ENCODE data around the gene DIP2B.

DNA sequence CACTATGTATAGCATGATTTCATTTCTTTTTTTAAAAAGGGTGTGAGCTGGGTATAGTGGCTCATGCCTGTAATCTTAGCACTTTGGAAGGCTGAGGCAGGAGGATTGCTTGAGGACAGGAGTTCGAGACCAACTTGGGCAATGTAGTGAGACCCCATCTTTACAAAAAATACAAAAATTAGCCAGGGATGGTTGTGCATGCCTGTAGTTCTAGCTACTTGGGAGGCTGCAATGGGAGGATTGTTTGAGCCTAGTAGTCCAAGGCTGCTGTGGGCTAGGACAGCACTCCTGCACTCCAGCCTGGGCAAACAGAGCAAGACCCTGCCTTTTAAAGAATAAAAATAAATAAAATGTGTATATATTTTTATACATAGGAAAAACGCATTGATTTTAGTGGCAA, 43.0 kb downstream of the DIP2B start:
- TF ChIP-seq, protein P1, sequence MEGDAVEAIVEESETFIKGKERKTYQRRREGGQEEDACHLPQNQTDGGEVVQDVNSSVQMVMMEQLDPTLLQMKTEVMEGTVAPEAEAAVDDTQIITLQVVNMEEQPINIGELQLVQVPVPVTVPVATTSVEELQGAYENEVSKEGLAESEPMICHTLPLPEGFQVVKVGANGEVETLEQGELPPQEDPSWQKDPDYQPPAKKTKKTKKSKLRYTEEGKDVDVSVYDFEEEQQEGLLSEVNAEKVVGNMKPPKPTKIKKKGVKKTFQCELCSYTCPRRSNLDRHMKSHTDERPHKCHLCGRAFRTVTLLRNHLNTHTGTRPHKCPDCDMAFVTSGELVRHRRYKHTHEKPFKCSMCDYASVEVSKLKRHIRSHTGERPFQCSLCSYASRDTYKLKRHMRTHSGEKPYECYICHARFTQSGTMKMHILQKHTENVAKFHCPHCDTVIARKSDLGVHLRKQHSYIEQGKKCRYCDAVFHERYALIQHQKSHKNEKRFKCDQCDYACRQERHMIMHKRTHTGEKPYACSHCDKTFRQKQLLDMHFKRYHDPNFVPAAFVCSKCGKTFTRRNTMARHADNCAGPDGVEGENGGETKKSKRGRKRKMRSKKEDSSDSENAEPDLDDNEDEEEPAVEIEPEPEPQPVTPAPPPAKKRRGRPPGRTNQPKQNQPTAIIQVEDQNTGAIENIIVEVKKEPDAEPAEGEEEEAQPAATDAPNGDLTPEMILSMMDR (IDR thresholded peaks at IDR 0.05): no peak
- no peak for TF ChIP-seq POLR2A (IDR thresholded peaks at IDR 0.05)

All from adrenal gland (tissue), 5 donors.